Activated CD8-positive, alpha-beta memory T cell treated with anti-CD3 and anti-CD28 coated beads, Interleukin-2, amount 10 ng/mL, durations not matched to agents 7 days and 5 days (primary cell): Measurements from ENCODE around the gene PCDHGA7. TPM values are rescaled to one million over a fixed set of nuclear protein-coding genes. Genes with fewer than 3 reads are reported as not detected.
A peak's percentile ranks its signal among the peaks of the same experiment; 100 is the strongest.
"Not testable (repeated sequence)": the region's sequence is repeated elsewhere in the genome, so short reads cannot be mapped to it uniquely, and the experiment has no call there.

Experiments
- ATAC-seq: fragments of 150-1000 bp; cut with Tn5 transposase; one replicate; pipeline ENCODE4 v1.10.0; 2021; ENCODE audit warnings: moderate library complexity
- CTCF ChIA-PET: fragments of 350-600 bp; sonication (Branson Sonifier 250); formaldehyde crosslinking; loops from one replicate; lab custom pipeline; 2021; ENCODE audit warnings: antibody characterized with exemption; lab: Charles Lee
- DNase-seq: peaks from one replicate; pipeline ENCODE4 v3.0.0-alpha.2; 2020
- H3K27ac Mint-ChIP-seq: one replicate; pipeline ENCODE4 v1.8.0; 2021; ENCODE audit warnings: mild to moderate bottlenecking, mixed read lengths
- H3K27me3 Mint-ChIP-seq: one replicate; pipeline ENCODE4 v1.8.0; 2021; ENCODE audit warnings: mixed read lengths
- H3K36me3 Mint-ChIP-seq: one replicate; pipeline ENCODE4 v1.8.0; 2021; ENCODE audit warnings: mild to moderate bottlenecking, mixed read lengths
- H3K4me1 Mint-ChIP-seq: one replicate; pipeline ENCODE4 v1.8.0; 2021; ENCODE audit warnings: mixed read lengths
- H3K4me3 Mint-ChIP-seq: one replicate; pipeline ENCODE4 v1.8.0; 2021; ENCODE audit warnings: mild to moderate bottlenecking, moderate library complexity, mixed read lengths
- H3K9me3 Mint-ChIP-seq: one replicate; pipeline ENCODE4 v1.8.0; 2022; ENCODE audit warnings: low read depth, mixed read lengths
- total RNA-seq, 2 experiments: library from RNA; stranded (reverse); gene quantifications; one replicate each; pipeline ENCODE4 v1.2.3, GENCODE V29; 2021

Gene PCDHGA7
- total RNA-seq, 2 experiments from 2014 or later, result 0.07 TPM; not detected in 1

DNA sequence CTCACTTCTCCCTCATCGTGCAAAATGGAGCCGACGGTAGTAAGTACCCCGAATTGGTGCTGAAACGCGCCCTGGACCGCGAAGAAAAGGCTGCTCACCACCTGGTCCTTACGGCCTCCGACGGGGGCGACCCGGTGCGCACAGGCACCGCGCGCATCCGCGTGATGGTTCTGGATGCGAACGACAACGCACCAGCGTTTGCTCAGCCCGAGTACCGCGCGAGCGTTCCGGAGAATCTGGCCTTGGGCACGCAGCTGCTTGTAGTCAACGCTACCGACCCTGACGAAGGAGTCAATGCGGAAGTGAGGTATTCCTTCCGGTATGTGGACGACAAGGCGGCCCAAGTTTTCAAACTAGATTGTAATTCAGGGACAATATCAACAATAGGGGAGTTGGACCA, 48.7 kb downstream of the PCDHGA7 start:
- Mint-ChIP-seq H3K36me3 (peaks cover 6% of the 10 kb centered on the region), H3K4me3 (peak overlapping the region; percentile 29), H3K4me1 (peaks cover 5% of the 10 kb centered on the region), H3K9me3 (peaks cover 18% of the 10 kb centered on the region), H3K27ac (no peak overlapping the region), H3K27me3 (peaks cover 47% of the 10 kb centered on the region)
- ATAC-seq (no peak), DNase-seq (no peak)
- CTCF ChIA-PET, result interaction anchor here (1.0 to 2.2 kb wide), 8 partner anchors 11 to 101 kb away, joined by 3 to 23 read pairs (median 5); partner anchors contain the start of genes PCDHGA1, PCDHGA11, PCDHGB5 and PCDHGB7

DNA sequence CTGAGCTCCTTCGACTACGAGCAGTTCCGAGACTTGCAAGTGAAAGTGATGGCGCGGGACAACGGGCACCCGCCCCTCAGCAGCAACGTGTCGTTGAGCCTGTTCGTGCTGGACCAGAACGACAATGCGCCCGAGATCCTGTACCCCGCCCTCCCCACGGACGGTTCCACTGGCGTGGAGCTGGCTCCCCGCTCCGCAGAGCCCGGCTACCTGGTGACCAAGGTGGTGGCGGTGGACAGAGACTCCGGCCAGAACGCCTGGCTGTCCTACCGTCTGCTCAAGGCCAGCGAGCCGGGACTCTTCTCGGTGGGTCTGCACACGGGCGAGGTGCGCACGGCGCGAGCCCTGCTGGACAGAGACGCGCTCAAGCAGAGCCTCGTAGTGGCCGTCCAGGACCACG, 49.8 kb downstream of the PCDHGA7 start:
- peak overlapping the region; percentile 5 for H3K27ac Mint-ChIP-seq
- DNase-seq, H3K4me1 Mint-ChIP-seq, CTCF ChIA-PET, H3K36me3 Mint-ChIP-seq, H3K4me3 Mint-ChIP-seq, ATAC-seq: not testable (repeated sequence)
- H3K9me3 Mint-ChIP-seq, result peaks cover 18% of the 10 kb centered on the region
- peaks cover 46% of the 10 kb centered on the region for H3K27me3 Mint-ChIP-seq

DNA sequence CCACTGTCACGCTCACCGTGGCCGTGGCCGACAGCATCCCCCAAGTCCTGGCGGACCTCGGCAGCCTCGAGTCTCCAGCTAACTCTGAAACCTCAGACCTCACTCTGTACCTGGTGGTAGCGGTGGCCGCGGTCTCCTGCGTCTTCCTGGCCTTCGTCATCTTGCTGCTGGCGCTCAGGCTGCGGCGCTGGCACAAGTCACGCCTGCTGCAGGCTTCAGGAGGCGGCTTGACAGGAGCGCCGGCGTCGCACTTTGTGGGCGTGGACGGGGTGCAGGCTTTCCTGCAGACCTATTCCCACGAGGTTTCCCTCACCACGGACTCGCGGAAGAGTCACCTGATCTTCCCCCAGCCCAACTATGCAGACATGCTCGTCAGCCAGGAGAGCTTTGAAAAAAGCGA, 50.2 kb downstream of the PCDHGA7 start:
- peaks cover 18% of the 10 kb centered on the region for H3K9me3 Mint-ChIP-seq
- H3K4me3 Mint-ChIP-seq, H3K27ac Mint-ChIP-seq, CTCF ChIA-PET, H3K36me3 Mint-ChIP-seq, ATAC-seq, DNase-seq, H3K4me1 Mint-ChIP-seq: not testable (repeated sequence)
- H3K27me3 Mint-ChIP-seq, result peaks cover 46% of the 10 kb centered on the region

DNA sequence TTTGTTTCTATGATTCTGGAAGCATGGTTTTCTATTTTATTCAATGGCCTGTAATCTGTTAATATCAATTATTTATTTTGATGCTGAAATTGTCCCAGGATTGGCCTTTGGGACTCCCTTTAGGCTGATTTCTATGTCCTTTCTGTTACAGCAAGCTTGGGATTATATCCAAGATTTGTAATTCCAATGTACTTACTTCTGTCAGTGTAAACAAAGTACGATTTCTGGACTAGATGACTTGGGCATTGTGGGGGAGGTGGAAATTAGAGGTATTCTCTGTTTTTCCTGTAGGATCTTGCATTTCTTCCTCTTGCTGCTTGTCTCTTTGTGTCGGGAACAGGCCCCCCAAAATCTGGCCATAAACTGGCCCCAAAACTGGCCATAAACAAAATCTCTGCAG, 51.5 kb downstream of the PCDHGA7 start:
- Mint-ChIP-seq H3K36me3 (peaks cover 6% of the 10 kb centered on the region), H3K4me1 (peaks cover 5% of the 10 kb centered on the region), H3K27me3 (peaks cover 38% of the 10 kb centered on the region), H3K27ac (no peak overlapping the region), H3K9me3 (peaks cover 14% of the 10 kb centered on the region), H3K4me3 (no peak overlapping the region)
- CTCF ChIA-PET, result no interaction called here
- ATAC-seq (no peak), DNase-seq (no peak)

Other genes starting within 250 kb of the PCDHGA7 start
- not detected for gene PCDHB5, start 247.5 kb upstream of the PCDHGA7 start, total RNA-seq
- not detected for gene PCDHB6, start 232.7 kb upstream of the PCDHGA7 start, total RNA-seq
- gene PCDHB7, start 210.1 kb upstream of the PCDHGA7 start, total RNA-seq, result not detected
- gene PCDHB8, start 205.0 kb upstream of the PCDHGA7 start, total RNA-seq, result not detected
- gene PCDHB16, start 200.4 kb upstream of the PCDHGA7 start, total RNA-seq, result not detected
- gene PCDHB9, start 195.6 kb upstream of the PCDHGA7 start, total RNA-seq, result not detected
- not detected for gene PCDHB10, start 190.4 kb upstream of the PCDHGA7 start, total RNA-seq
- not detected for gene PCDHB11, start 183.1 kb upstream of the PCDHGA7 start, total RNA-seq
- not detected for gene PCDHB12, start 174.0 kb upstream of the PCDHGA7 start, total RNA-seq
- not detected for gene PCDHB13, start 168.8 kb upstream of the PCDHGA7 start, total RNA-seq
- gene PCDHB14, start 159.4 kb upstream of the PCDHGA7 start, total RNA-seq, result not detected
- gene PCDHB15, start 137.3 kb upstream of the PCDHGA7 start, total RNA-seq, result not detected
- gene SLC25A2, start 78.7 kb upstream of the PCDHGA7 start, total RNA-seq, result 1 to 10 TPM in 1 of 2 experiments, under 1 TPM in 1; 0.56 to 1.1 TPM
- 10 to 100 TPM; 57.3 to 64.6 TPM for gene TAF7, start 62.0 kb upstream of the PCDHGA7 start, total RNA-seq
- gene PCDHGA1, start 52.2 kb upstream of the PCDHGA7 start, total RNA-seq, result not detected
- not detected for gene PCDHGA2, start 44.0 kb upstream of the PCDHGA7 start, total RNA-seq
- under 1 TPM in 1 of 2 experiments, not detected in 1; 0.15 TPM for gene PCDHGA3, start 38.9 kb upstream of the PCDHGA7 start, total RNA-seq
- not detected for gene PCDHGB1, start 32.6 kb upstream of the PCDHGA7 start, total RNA-seq
- under 1 TPM in 1 of 2 experiments, not detected in 1; 0.20 TPM for gene PCDHGA4, start 27.7 kb upstream of the PCDHGA7 start, total RNA-seq
- under 1 TPM; 0.12 to 0.67 TPM for gene PCDHGB2, start 22.7 kb upstream of the PCDHGA7 start, total RNA-seq
- under 1 TPM; 0.09 to 0.12 TPM for gene PCDHGA5, start 18.6 kb upstream of the PCDHGA7 start, total RNA-seq
- gene PCDHGB3, start 12.5 kb upstream of the PCDHGA7 start, total RNA-seq, result under 1 TPM; 0.09 to 0.41 TPM
- gene PCDHGA6, start 8.9 kb upstream of the PCDHGA7 start, total RNA-seq, result under 1 TPM; 0.16 to 0.20 TPM
- under 1 TPM; 0.07 to 0.09 TPM for gene PCDHGB4, start 5.0 kb downstream of the PCDHGA7 start, total RNA-seq
- gene PCDHGA8, start 9.9 kb downstream of the PCDHGA7 start, total RNA-seq, result not detected
- gene PCDHGB5, start 15.2 kb downstream of the PCDHGA7 start, total RNA-seq, result not detected
- not detected for gene PCDHGA9, start 20.0 kb downstream of the PCDHGA7 start, total RNA-seq
- not detected for gene PCDHGB6, start 25.3 kb downstream of the PCDHGA7 start, total RNA-seq
- not detected for gene PCDHGA10, start 30.2 kb downstream of the PCDHGA7 start, total RNA-seq
- gene PCDHGB7, start 34.9 kb downstream of the PCDHGA7 start, total RNA-seq, result not detected
- gene PCDHGA11, start 38.3 kb downstream of the PCDHGA7 start, total RNA-seq, result not detected
- under 1 TPM in 1 of 2 experiments, not detected in 1; 0.07 TPM for gene PCDHGA12, start 47.8 kb downstream of the PCDHGA7 start, total RNA-seq
- not detected for gene PCDHGC3, start 93.2 kb downstream of the PCDHGA7 start, total RNA-seq
- gene PCDHGC4, start 102.3 kb downstream of the PCDHGA7 start, total RNA-seq, result not detected
- gene PCDHGC5, start 106.3 kb downstream of the PCDHGA7 start, total RNA-seq, result not detected
- gene DIAPH1, start 236.3 kb downstream of the PCDHGA7 start, total RNA-seq, result 100 to 1,000 TPM; 284 to 295 TPM